ENCODE results near the gene EVC. TPM values are rescaled to one million over a fixed set of nuclear protein-coding genes. Genes with fewer than 3 reads are reported as not detected.

EVC gene
- total RNA-seq, 2 donors from 2014 or later, result 18.4 to 30.0 TPM

- H3K27ac ChIP-seq, result no peak overlapping the region
- no peak for ATAC-seq
- H3K27me3 ChIP-seq, result no peaks in the 10 kb centered on the region
- no peak for DNase-seq
- TF ChIP-seq POLR2A (IDR thresholded peaks at IDR 0.05) (no peak), CTCF (IDR thresholded peaks at IDR 0.05) (no peak)
- intact Hi-C loops (cut with DNase I), result no loop called here
- no peaks in the 10 kb centered on the region for H3K9me3 ChIP-seq
- H3K4me3 ChIP-seq, result no peak overlapping the region
- no peaks in the 10 kb centered on the region for H3K4me1 ChIP-seq
- H3K36me3 ChIP-seq (replicated peaks in 1 of 2; ENCODE audit: insufficient read depth in 1 of 2, low read depth in 2 of 2), result no peaks in the 10 kb centered on the region
- WGBS, 2 donors, result 64 to 79% methylated on average over 4 of the region's 4 CpGs
These were observed 131.5 kb downstream of the EVC start for GRCh38 chr4:5842456-5842855.

GRCh38 chr4:5843573-5844530 is 132.9 kb downstream of the EVC start:
- H3K36me3 ChIP-seq (replicated peaks in 1 of 2; ENCODE audit: insufficient read depth in 1 of 2, low read depth in 2 of 2), result no peaks in the 10 kb centered on the region
- H3K4me1 ChIP-seq, result no peaks in the 10 kb centered on the region
- no peak overlapping the region for H3K27ac ChIP-seq
- H3K4me3 ChIP-seq, result no peak overlapping the region
- 61 to 63% methylated on average over 18 of the region's 18 CpGs for WGBS, 2 donors
- intact Hi-C loops (cut with DNase I), result no loop called here
- ATAC-seq (no peak), DNase-seq (no peak)
- H3K27me3 ChIP-seq, result no peaks in the 10 kb centered on the region
- no peak for TF ChIP-seq POLR2A (IDR thresholded peaks at IDR 0.05)
- TF ChIP-seq CTCF (IDR thresholded peaks at IDR 0.05), result no peak
- no peaks in the 10 kb centered on the region for H3K9me3 ChIP-seq

- WGBS, 2 donors, result 52 to 59% methylated on average over 7 to 13 of the region's 13 CpGs
- Histone ChIP-seq H3K4me3 (no peak overlapping the region), H3K9me3 (no peaks in the 10 kb centered on the region), H3K4me1 (no peaks in the 10 kb centered on the region), H3K27me3 (no peaks in the 10 kb centered on the region), H3K27ac (no peak overlapping the region), H3K36me3 (replicated peaks in 1 of 2; ENCODE audit: insufficient read depth in 1 of 2, low read depth in 2 of 2) (no peaks in the 10 kb centered on the region)
- DNase-seq, result no peak
- no peak for ATAC-seq
- intact Hi-C loops (cut with DNase I), result no loop called here
- no peak for TF ChIP-seq POLR2A (IDR thresholded peaks at IDR 0.05)
- no peak for TF ChIP-seq CTCF (IDR thresholded peaks at IDR 0.05)
These were observed 134.3 kb downstream of the EVC start for GRCh38 chr4:5845035-5845905.

- Histone ChIP-seq H3K4me3 (no peak overlapping the region), H3K27ac (no peak overlapping the region), H3K4me1 (no peaks in the 10 kb centered on the region), H3K27me3 (no peaks in the 10 kb centered on the region), H3K36me3 (replicated peaks in 1 of 2; ENCODE audit: insufficient read depth in 1 of 2, low read depth in 2 of 2) (no peaks in the 10 kb centered on the region), H3K9me3 (no peaks in the 10 kb centered on the region)
- intact Hi-C loops (cut with DNase I), result no loop called here
- ATAC-seq (no peak), DNase-seq (no peak)
- WGBS, 2 donors, result 43 to 61% methylated on average over 4 of the region's 4 CpGs
- no peak for TF ChIP-seq POLR2A (IDR thresholded peaks at IDR 0.05)
These were observed 140.8 kb downstream of the EVC start for GRCh38 chr4:5851637-5852301.
